Caki2 (cell line): ENCODE results near the gene USP6. TPM values are rescaled to one million over a fixed set of nuclear protein-coding genes. Genes with fewer than 3 reads are reported as not detected.
"Not testable (repeated sequence)": the region's sequence is repeated elsewhere in the genome, so short reads cannot be mapped to it uniquely, and the experiment has no call there.

Source experiments
- DNase-seq: peaks from one replicate; pipeline ENCODE4 v3.0.0-alpha.2; 2015; ENCODE audit warnings: low read depth
- in situ Hi-C: cut with HindIII; loops from 2 replicates; pipeline ENCODE4 v1.10.0; 2016; ENCODE audit warnings: low sequenced_read_pairs, low pct_unique_long_range_greater_than_20kb, mixed read lengths
- total RNA-seq: library from RNA; depleted of rRNA; stranded (reverse); fragments of >200 nt; shearing (Covaris generic); gene quantifications from 2 replicates; pipeline ENCODE4 v1.2.3, GENCODE V29; 2014; ENCODE audit warnings: low replicate concordance; rRNA removed

Gene USP6
- not detected in 2 replicates for total RNA-seq

- DNase-seq = no peak
- in situ Hi-C loops = no loop called here
These were observed at the start of gene USP6 for GRCh38 chr17:5115673-5116651. Gene USP6 (plus strand): TSS chr17:5116032. CDS start chr17:5130368, 14,336 bp downstream.

DNA sequence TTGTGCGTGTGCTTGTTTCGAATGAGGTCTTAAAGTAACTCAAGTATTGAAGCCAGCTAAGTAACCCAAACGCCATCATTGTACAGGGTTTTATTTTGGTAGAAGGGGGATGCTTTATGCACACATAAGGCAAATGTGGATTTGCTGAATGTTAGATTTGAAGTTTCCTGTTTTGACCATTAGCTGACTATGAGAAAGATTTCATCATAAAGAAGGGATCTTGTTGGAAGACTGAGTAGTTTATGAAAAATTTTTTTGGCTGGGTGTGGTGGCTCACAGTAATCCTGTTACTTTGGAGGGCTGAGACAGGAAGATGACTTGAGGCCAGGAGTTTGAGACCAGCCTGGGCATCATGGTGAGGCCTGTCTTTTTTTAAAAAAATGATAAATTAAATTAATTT lies 47.6 kb upstream of the USP6 start:
- DNase-seq = no peak
- in situ Hi-C loops = no loop called here

DNA sequence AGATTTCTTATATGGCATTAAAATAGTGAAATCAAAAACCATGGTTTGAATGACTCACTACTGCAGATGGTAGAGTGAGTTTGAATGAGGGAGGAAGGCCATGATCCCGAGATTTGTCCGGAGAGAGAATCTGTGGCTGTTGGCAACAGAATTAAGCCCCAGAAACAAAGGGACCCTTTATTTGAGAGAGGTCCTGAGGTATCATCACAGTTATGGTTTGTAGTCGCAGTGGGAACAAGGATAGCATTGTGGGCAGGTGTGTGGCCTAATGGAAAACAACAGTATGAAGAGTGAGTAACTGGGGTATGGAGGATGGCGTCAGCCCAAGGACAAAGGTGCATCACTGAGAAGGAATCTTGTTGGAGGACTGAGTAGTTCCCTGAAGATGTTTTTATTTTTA lies 46.1 kb upstream of the USP6 start:
- in situ Hi-C loops = no loop called here

DNA sequence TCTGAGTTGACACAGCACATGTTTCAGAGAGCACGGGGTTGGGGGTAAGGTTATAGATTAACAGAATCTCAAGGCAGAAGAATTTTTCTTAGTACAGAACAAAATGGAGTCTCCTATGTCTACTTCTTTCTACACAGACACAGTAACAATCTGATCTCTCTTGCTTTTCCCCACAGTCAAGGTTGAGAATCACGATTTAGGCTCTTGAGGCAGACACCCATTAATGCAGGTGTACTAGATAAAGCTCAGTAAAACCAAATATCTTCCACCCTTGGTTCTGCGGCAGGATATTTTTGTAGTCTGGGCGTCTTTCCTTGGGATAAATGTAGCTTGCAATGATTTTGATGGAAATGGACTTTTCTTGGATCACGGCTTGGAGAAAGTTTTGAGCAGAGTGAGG lies 40.4 kb upstream of the USP6 start:
- in situ Hi-C loops, DNase-seq: not testable (repeated sequence)

More for the DNA sequence above, 46.1 kb upstream of the USP6 start:
- DNase-seq = no peak

GRCh38 chr17:5077275-5077674 lies 38.6 kb upstream of the USP6 start:
- in situ Hi-C loops, DNase-seq: not testable (repeated sequence)

DNA sequence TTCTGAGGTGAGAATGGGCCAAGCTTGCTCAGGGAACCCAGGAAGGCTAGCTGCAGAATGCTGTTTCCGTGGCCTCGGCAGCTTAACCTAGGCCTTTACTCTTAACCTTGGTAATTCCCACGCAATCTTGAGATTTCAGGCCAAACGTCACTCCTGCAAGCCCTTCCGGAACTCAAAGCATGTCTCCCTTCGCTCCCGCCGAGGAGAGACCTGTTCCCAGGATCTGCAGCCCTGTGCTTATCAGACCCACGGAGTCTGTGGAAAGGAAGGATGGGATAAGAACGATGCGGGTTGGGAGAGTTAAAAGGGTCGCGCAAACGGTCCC lies 38.1 kb upstream of the USP6 start:
- DNase-seq = no peak
- in situ Hi-C loops = no loop called here

DNA sequence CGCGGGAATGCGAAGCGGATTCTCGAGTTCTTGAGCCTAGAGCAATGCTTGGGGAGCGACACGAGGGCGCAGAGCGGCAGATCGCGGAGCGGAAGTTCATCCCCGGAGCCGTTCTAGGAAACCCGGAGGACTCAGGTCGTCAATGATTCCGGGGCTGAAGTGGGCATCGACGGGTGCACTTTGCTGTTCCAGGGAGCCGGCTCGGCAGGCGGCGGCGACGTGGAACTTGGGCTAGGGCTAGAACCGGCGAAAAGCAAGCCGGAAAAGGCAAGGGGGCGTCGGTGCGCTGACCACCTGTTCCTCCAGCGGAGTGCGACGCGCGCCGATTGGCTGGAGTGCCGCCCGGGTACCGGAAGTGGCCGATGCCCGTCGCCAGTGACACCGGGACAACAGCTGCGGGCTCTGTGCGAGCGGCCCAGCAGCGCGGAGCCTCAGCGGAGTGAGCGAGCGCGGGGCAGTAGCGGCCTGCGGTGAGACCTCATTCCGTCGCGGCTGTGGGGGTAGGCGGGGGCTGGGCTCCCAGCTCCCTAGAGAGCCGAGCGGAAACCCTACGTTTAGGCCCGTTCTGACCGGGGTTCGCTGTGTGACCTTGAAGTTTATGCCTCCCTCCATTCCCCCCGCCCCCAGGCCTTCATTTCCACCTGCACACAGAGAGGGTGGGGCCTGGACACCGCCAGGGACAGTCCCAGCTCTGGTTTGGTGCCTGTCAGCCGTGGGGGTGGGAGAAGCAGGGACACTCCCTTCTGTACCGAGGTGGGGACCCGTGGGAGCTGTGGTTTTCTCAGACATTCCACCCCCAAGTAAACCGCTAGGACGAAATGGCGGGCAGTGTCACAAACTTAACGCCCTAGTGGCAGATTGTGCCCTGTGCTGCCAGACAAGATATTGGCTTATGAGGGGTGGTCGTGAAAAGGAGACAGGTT lies 37.5 kb upstream of the USP6 start, which contains the start of gene ZFP3:
TSS of gene ZFP3 (plus strand) at position 362 of the 923 bp plus-strand sequence. CDS start 13,038 bp downstream, outside the sequence.
- no peak for DNase-seq
- in situ Hi-C loops = no loop called here

GRCh38 chr17:5080591-5080990 lies 35.2 kb upstream of the USP6 start:
- DNase-seq = no peak
- in situ Hi-C loops = no loop called here

GRCh38 chr17:5092218-5093010 lies 23.4 kb upstream of the USP6 start:
- in situ Hi-C loops = no loop called here
- no peak for DNase-seq

DNA sequence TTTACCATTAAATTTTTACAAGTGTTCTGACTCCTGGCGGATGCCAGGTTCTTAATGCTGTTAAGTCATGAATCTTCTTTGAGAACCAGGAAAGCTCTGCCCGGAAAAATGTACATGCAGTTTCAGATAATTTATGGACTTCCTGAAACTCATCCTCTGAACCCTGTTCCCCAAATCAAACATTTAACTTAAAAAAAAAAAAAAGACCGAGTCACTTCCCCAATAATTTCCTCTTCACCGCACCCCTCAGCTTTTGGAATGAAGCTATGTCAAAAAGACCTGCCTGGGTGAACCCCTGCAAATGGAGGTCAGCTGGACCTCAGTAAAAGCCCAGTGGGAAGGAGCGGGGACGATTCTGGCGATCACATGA lies 19.1 kb upstream of the USP6 start:
- no peak for DNase-seq
- in situ Hi-C loops = no loop called here

DNA sequence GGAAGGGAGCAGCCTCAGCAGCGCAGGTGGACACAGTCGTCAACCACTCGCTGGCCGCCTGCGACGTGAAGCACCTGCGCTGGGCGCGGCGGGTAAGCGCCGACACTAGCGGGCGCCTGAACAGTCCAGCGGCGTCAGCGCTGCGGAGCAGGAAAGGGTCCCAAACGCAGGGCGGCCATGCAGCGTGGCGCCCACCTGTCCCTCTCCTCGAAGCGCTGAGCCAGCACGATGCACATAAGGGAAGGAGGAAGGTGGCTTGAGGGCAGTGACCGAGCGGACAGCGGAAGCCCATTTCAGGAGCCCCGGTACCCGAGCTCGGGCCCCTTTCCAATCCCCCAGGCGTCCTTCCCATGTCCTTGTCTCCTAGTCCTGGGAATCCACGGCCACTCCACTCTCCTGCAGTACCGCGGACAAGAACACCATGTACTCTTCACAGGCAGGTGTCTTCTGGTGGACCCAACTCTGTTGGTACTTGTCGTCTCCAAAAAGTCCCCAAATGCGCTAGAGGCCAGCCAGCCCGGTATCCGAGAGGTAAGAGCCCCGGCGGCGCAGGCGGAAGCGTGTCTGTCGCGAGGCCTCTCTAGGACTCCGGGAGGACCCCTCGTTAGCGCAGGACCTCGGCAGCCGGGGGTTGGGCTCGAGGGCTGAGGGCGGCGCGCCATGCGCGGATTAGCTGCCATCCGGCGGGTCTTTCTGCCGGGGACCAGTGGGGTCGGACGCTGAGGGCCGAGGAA lies 18.6 kb upstream of the USP6 start:
- no peak for DNase-seq
- in situ Hi-C loops = no loop called here

- in situ Hi-C loops = no loop called here
- DNase-seq = no peak
These were observed 16.6 kb upstream of the USP6 start for GRCh38 chr17:5099271-5099670.

DNA sequence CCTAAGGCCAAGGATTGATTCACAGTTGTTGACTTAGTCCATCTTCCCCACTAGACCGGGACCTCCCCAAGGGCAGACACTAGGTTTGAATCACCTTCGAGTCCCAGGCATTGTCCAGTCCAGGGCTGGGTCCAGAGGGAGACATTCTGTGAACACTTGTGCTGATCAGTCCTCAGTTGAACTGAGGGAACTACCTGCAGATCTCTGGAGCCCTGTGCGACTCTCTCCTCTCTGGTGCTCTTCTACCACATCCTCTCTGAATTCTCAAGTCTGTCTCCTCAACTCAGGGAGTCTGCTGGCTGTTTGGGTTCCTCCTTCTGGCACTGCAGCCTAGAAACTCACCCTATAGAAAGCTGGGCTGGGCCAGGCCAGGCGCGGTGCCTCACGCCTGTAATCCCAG lies 15.0 kb upstream of the USP6 start:
- no peak for DNase-seq
- in situ Hi-C loops = no loop called here

DNA sequence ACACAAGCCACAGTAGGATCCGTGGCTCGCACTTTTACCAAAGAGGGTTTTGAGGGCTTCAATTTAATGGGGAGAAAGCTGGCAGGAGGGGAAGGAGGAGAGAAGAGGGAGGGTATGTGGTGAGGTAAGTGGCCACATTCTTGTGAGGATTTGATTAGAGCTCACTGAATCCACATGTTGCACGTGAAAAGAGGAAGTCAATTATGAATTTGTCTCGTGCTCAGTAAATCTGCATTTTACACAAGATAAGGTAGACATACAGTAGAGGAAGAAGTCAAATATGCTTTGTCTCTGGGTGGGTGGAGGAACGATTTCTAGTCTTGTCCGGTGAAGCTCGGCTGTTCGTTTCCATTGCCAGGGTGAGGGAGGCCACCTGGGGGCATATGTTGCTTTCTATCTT lies 5.0 kb upstream of the USP6 start:
- in situ Hi-C loops = no loop called here
- no peak for DNase-seq

GRCh38 chr17:5111402-5112204 lies 4.2 kb upstream of the USP6 start, which contains the start of gene ZNF232:
Gene ZNF232 (minus strand): TSS chr17:5111878. CDS start chr17:5111822, 56 bp downstream.
- in situ Hi-C loops = no loop called here
- DNase-seq = peak; percentile 91

GRCh38 chr17:5118219-5118618 lies 2.4 kb downstream of the USP6 start:
- in situ Hi-C loops = no loop called here

DNA sequence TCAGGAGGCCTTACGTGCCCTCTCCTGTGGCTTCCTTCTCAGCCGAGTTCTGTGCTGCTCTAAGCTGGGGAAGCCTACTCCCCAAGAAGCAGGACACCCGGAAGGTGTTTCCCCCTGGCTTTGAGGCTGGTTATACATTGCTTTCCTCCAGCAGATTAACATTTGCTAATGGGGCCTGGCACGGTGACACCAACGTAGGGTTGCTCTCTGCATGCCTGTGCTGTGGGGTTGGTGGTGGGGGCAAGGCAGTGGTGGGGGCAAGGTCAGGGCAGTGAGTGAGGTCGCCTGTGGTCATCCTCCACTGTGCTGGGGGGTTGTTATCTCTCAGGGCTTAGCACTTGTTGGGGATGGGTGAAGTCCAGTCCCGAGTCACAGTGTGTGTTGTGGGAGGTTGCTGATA lies 4.2 kb downstream of the USP6 start:
- no peak for DNase-seq
- in situ Hi-C loops = no loop called here

More at GRCh38 chr17:5118219-5118618, 2.4 kb downstream of the USP6 start:
- DNase-seq = no peak
